H1 (cell line): ENCODE data around the gene MTF2. TPM values are rescaled to one million over a fixed set of nuclear protein-coding genes. Genes with fewer than 3 reads are reported as not detected.

ENCODE experiments used
- CTCF ChIA-PET: fragments of 300-600 bp; sonication (Branson Sonifier 250); formaldehyde crosslinking; loops from one replicate; lab custom pipeline; 2021; ENCODE audit not compliant: partially characterized antibody; lab: Charles Lee
- POLR2A ChIA-PET: fragments of 300-600 bp; sonication (Branson Sonifier 250); formaldehyde crosslinking; loops from one replicate; lab custom pipeline; 2021; ENCODE audit warnings: inconsistent platforms; ENCODE audit not compliant: partially characterized antibody; lab: Charles Lee
- DNase-seq, 2 experiments: peaks; one replicate each; pipeline versions ENCODE4 v3.0.0 to v3.0.0-alpha.2; 2010 to 2022; ENCODE audit warnings: low spot score in 2 of 2, low read depth in 1 of 2, mixed read lengths in 1 of 2
- FAIRE-seq: peaks from 2 replicates; lab custom pipeline; 2011; peaks lifted over from hg19 to GRCh38; lab: Jason Lieb, UNC
- H2AFZ ChIP-seq: 2 replicates; pipeline ENCODE4 v1.8.1; 2012; ENCODE audit warnings: low read length, inconsistent platforms
- H2AK5ac ChIP-seq: 2 replicates; pipeline ENCODE4 v1.6.1; 2013; ENCODE audit warnings: low read depth, low read length
- H2BK120ac ChIP-seq: replicated peaks from 2 replicates; pipeline ENCODE3; 2013; ENCODE audit warnings: low read depth, low read length, inconsistent platforms
- H2BK12ac ChIP-seq: 2 replicates; pipeline ENCODE4 v1.6.1; 2013; ENCODE audit warnings: low read depth, low read length
- H2BK15ac ChIP-seq: 2 replicates; pipeline ENCODE4 v1.6.1; 2013; ENCODE audit warnings: low read length
- H2BK20ac ChIP-seq: 2 replicates; pipeline ENCODE4 v1.6.1; 2013; ENCODE audit warnings: low read length
- H2BK5ac ChIP-seq: 2 replicates; pipeline ENCODE4 v1.6.1; 2013; ENCODE audit warnings: low read depth, low read length
- H3K14ac ChIP-seq: 2 replicates; pipeline ENCODE4 v1.6.1; 2013; ENCODE audit warnings: inconsistent platforms; ENCODE audit not compliant: insufficient read length
- H3K18ac ChIP-seq: 2 replicates; pipeline ENCODE4 v1.6.1; 2013; ENCODE audit warnings: low read length; ENCODE audit errors: extremely low read depth
- H3K23ac ChIP-seq: 2 replicates; pipeline ENCODE4 v1.6.1; 2013; ENCODE audit warnings: inconsistent platforms; ENCODE audit not compliant: insufficient read length
- H3K23me2 ChIP-seq: 2 replicates; pipeline ENCODE4 v1.6.1; 2013; ENCODE audit warnings: low read depth, low read length
- H3K27ac ChIP-seq: 2 replicates; pipeline ENCODE4 v1.6.1; 2011; ENCODE audit warnings: low read depth, low read length, inconsistent platforms
- H3K27me3 ChIP-seq, 4 experiments: replicated peaks in 1 of 4; 1 replicate in 1 of 4; 2 replicates in 3 of 4; pipeline versions ENCODE4 v1.6.1 to v1.8.1; 2011 to 2013; ENCODE audit warnings: low read length in 3 of 4, mild to moderate bottlenecking in 3 of 4, inconsistent platforms in 2 of 4, mixed read lengths in 2 of 4, moderate library complexity in 1 of 4; ENCODE audit not compliant: control insufficient read depth in 3 of 4, insufficient read depth in 3 of 4; ENCODE audit errors: extremely low read depth in 1 of 4
- H3K36me3 ChIP-seq, 4 experiments: 2 replicates each; pipeline versions ENCODE4 v1.6.1 to v1.8.1; 2011 to 2013; ENCODE audit warnings: mild to moderate bottlenecking in 4 of 4, low read length in 3 of 4, moderate library complexity in 2 of 4, control low read depth in 1 of 4, inconsistent platforms in 1 of 4; ENCODE audit not compliant: insufficient read depth in 4 of 4, control insufficient read depth in 2 of 4
- H3K4ac ChIP-seq: replicated peaks from 2 replicates; pipeline ENCODE3; 2013; ENCODE audit warnings: low read length, low read depth, mixed read lengths, inconsistent platforms; ENCODE audit not compliant: insufficient read length
- H3K4me1 ChIP-seq, 4 experiments: replicated peaks in 1 of 4; 1 replicate in 1 of 4; 2 replicates in 3 of 4; pipeline versions ENCODE4 v1.6.1 to v1.8.1; 2011 to 2013; ENCODE audit warnings: low read length in 3 of 4, inconsistent platforms in 2 of 4, mixed read lengths in 1 of 4; ENCODE audit not compliant: insufficient read depth in 4 of 4, control insufficient read depth in 3 of 4
- H3K4me2 ChIP-seq, 2 experiments: 2 replicates each; pipeline versions ENCODE4 v1.6.1 to v1.8.1; 2011 to 2013; ENCODE audit warnings: low read depth in 2 of 2, low read length in 2 of 2, control low read depth in 1 of 2, inconsistent platforms in 1 of 2, mild to moderate bottlenecking in 1 of 2; ENCODE audit not compliant: insufficient read depth in 1 of 2
- H3K4me3 ChIP-seq, 4 experiments: fragments of 200-600, 300-600 bp in 1 of 4; sonication (generic), shearing (Covaris generic), sonication (Bioruptor Twin) in 1 of 4; 2 replicates each; pipeline versions ENCODE4 v1.5.1 to v1.8.1; 2011 to 2016; ENCODE audit warnings: low read length in 4 of 4, low read depth in 3 of 4, control low read depth in 2 of 4, inconsistent platforms in 2 of 4, mild to moderate bottlenecking in 2 of 4, mixed read lengths in 1 of 4, moderate library complexity in 1 of 4; ENCODE audit not compliant: insufficient read depth in 2 of 4; ENCODE audit errors: extremely low read depth in 1 of 4
- H3K56ac ChIP-seq: replicated peaks from 2 replicates; pipeline ENCODE3; 2013; ENCODE audit warnings: low read depth, mild to moderate bottlenecking, mixed read lengths, low read length, inconsistent platforms; ENCODE audit not compliant: insufficient read length
- H3K79me1 ChIP-seq: 2 replicates; pipeline ENCODE4 v1.6.1; 2013; ENCODE audit warnings: low read depth, low read length, control low read depth
- H3K79me2 ChIP-seq, 2 experiments: 2 replicates each; pipeline versions ENCODE4 v1.6.1 to v1.8.1; 2012 to 2013; ENCODE audit warnings: low read length in 2 of 2, mild to moderate bottlenecking in 2 of 2, inconsistent platforms in 1 of 2; ENCODE audit not compliant: insufficient read depth in 2 of 2, control insufficient read depth in 1 of 2
- H3K9ac ChIP-seq, 4 experiments: replicated peaks in 1 of 4; 1 replicate in 1 of 4; 2 replicates in 3 of 4; pipeline versions ENCODE4 v1.6.1 to v1.8.1; 2011 to 2013; ENCODE audit warnings: low read depth in 3 of 4, low read length in 3 of 4, control low read depth in 2 of 4, mild to moderate bottlenecking in 2 of 4, moderate library complexity in 2 of 4, inconsistent platforms in 1 of 4; ENCODE audit errors: extremely low read depth in 1 of 4
- H3K9me3 ChIP-seq, 2 experiments: 2 replicates each; pipeline versions ENCODE4 v1.6.1 to v1.8.1; 2012 to 2013; ENCODE audit warnings: mild to moderate bottlenecking in 2 of 2, moderate library complexity in 2 of 2, control low read depth in 1 of 2, inconsistent platforms in 1 of 2, low read depth in 1 of 2, low read length in 1 of 2, mixed read lengths in 1 of 2; ENCODE audit not compliant: insufficient read depth in 2 of 2
- H4K20me1 ChIP-seq, 2 experiments: replicated peaks in 1 of 2; 2 replicates each; pipeline versions ENCODE3 to v1.8.1; 2011 to 2013; ENCODE audit warnings: inconsistent platforms in 2 of 2, low read length in 2 of 2, mild to moderate bottlenecking in 1 of 2; ENCODE audit not compliant: insufficient read depth in 2 of 2, control insufficient read depth in 1 of 2
- H4K5ac ChIP-seq: 2 replicates; pipeline ENCODE4 v1.6.1; 2013; ENCODE audit warnings: low read length, low read depth, mixed read lengths, inconsistent platforms; ENCODE audit not compliant: insufficient read length
- H4K8ac ChIP-seq: 2 replicates; pipeline ENCODE4 v1.8.0; 2013; ENCODE audit warnings: mild to moderate bottlenecking, moderate library complexity, low read length, inconsistent platforms; ENCODE audit not compliant: insufficient read depth; ENCODE audit errors: extremely low read depth
- H4K91ac ChIP-seq: replicated peaks from 2 replicates; pipeline ENCODE3; 2013; ENCODE audit warnings: low read length, mixed read lengths, inconsistent platforms; ENCODE audit not compliant: insufficient read length
- ASH2L ChIP-seq: fragments of 200-600, 300-600 bp; sonication (generic); IDR thresholded peaks from one replicate; pipeline ENCODE4 v1.7.1; 2017; ENCODE audit warnings: low read length
- JUN ChIP-seq: IDR thresholded peaks from 2 replicates; pipeline ENCODE4 v1.6.1; 2011; ENCODE audit warnings: low read depth, mild to moderate bottlenecking, improper control_type of control experiment, low read length
- RXRA ChIP-seq: IDR thresholded peaks from 2 replicates; pipeline ENCODE4 v1.6.1; 2011; ENCODE audit warnings: low read depth, mild to moderate bottlenecking, low read length, moderate library complexity; ENCODE audit not compliant: insufficient read depth
- SIRT6 ChIP-seq: IDR thresholded peaks from one replicate; pipeline ENCODE4 v1.7.1; 2012; ENCODE audit warnings: low read length, inconsistent platforms
- SIX5 ChIP-seq: IDR thresholded peaks from 2 replicates; pipeline ENCODE4 v1.6.1; 2011; ENCODE audit warnings: mild to moderate bottlenecking, low read depth, low read length
- SP2 ChIP-seq: IDR thresholded peaks from 2 replicates; pipeline ENCODE4 v1.6.1; 2012; ENCODE audit warnings: mild to moderate bottlenecking, low read length, inconsistent platforms
- TAF7 ChIP-seq: optimal IDR thresholded peaks from 2 replicates; pipeline ENCODE3; 2011; ENCODE audit warnings: low read depth, mild to moderate bottlenecking, inconsistent platforms, low read length, moderate library complexity, borderline replicate concordance
- TCF12 ChIP-seq: IDR thresholded peaks from 2 replicates; pipeline ENCODE4 v1.6.1; 2011; ENCODE audit warnings: low read depth, mild to moderate bottlenecking, low read length
- YY1 ChIP-seq: IDR thresholded peaks from 2 replicates; pipeline ENCODE4 v1.6.1; 2011; ENCODE audit warnings: low read depth, mild to moderate bottlenecking, low read length
- polyA plus RNA-seq, 7 experiments: library from polyadenylated mRNA; depleted of rRNA in 3 of 7; stranded (reverse) in 5 of 7; unstranded in 2 of 7; fragments of >200 nt in 5 of 7; fragments of 200-250 nt in 2 of 7; gene quantifications; 1 replicate in 5 of 7; 2 replicates in 1 of 7; 4 replicates in 1 of 7; pipeline versions ENCODE4 v1.2.1 to v1.2.3, GENCODE V29; 2011 to 2013; ENCODE audit warnings: missing spikeins in 2 of 7, mixed read lengths in 2 of 7
- total RNA-seq: library from RNA; stranded (reverse); fragmentation: NEBNext Ultra II Directional; extraction: Animal tissue kit (Norgen Biotek cat#: 25700); gene quantifications from 2 replicates; pipeline ENCODE4 v1.2.1, GENCODE V29; 2021

MTF2 gene
- total and polyA plus RNA-seq, 2 of the 8 experiments (the other 6 are each of a cell fraction or from before 2014, with no cell fraction given) = 72.1 to 102 TPM

DNA sequence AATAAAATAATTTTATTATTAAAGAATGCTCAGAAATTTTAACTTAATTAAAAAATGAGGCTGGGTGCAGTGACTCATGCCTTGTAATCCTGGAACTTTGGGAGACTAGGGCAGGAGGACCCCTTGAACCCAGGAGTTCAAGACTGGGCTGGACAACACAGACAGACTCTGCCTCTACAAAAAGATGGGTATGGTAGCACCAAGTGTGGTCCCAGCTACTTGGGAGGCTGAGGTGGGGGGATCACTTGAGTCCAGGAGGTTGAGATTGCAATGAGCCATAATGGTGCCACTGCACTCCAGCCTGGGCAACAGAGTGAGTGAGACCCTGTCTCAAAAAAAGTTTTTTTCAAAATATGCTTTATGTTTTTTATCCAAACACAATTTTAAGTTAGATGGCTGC is 75.8 kb downstream of the MTF2 start:
- Histone ChIP-seq H3K79me2 (no peaks in the 10 kb centered on the region; a peak in 1 of 4 replicates), H3K27ac (no peak overlapping the region), H2BK12ac (no peak overlapping the region), H3K56ac (no peak overlapping the region), H4K5ac (no peak overlapping the region), H3K4me2 (no peak overlapping the region), H2AK5ac (no peak overlapping the region), H3K4me1 (no peaks in the 10 kb centered on the region; a peak in 1 of 7 replicates), H3K23me2 (no peaks in the 10 kb centered on the region), H3K27me3 (no peaks in the 10 kb centered on the region), H3K9me3 (no peaks in the 10 kb centered on the region), H3K14ac (no peak overlapping the region), H2AFZ (no peak overlapping the region), H3K18ac (no peak overlapping the region), H4K8ac (no peak overlapping the region), H3K4me3 (no peak overlapping the region), H3K9ac (no peak overlapping the region), H3K36me3 (peaks cover 0 to 32% (median 2%) of the 10 kb centered on the region in 4 experiments; a peak in 4 of 8 replicates), H3K23ac (no peak overlapping the region), H2BK15ac (no peak overlapping the region), H3K79me1 (no peaks in the 10 kb centered on the region), H3K4ac (no peak overlapping the region), H2BK5ac (no peak overlapping the region), H4K91ac (no peak overlapping the region), H2BK20ac (no peak overlapping the region), H4K20me1 (no peaks in the 10 kb centered on the region), H2BK120ac (no peak overlapping the region)
- ChIA-PET CTCF (interaction anchor here (0.7 kb wide), 1 partner anchor 745 kb away, joined by 3 read pairs; no protein-coding TSS in a partner anchor), POLR2A (no interaction called here)
- TF ChIP-seq YY1 = no peak
- no peak for TF ChIP-seq ASH2L
- TF ChIP-seq JUN = no peak
- TF ChIP-seq SIRT6 = no peak
- TF ChIP-seq SIX5 = no peak
- no peak for TF ChIP-seq SP2
- TF ChIP-seq RXRA = no peak
- no peak for TF ChIP-seq TAF7
- TF ChIP-seq TCF12 = no peak
- DNase-seq (no peak), FAIRE-seq (no peak)
